ENCODE measurements around the gene OR52N2.
A peak's percentile ranks its signal among the peaks of the same experiment; 100 is the strongest.

The OR52N2 gene

DNA sequence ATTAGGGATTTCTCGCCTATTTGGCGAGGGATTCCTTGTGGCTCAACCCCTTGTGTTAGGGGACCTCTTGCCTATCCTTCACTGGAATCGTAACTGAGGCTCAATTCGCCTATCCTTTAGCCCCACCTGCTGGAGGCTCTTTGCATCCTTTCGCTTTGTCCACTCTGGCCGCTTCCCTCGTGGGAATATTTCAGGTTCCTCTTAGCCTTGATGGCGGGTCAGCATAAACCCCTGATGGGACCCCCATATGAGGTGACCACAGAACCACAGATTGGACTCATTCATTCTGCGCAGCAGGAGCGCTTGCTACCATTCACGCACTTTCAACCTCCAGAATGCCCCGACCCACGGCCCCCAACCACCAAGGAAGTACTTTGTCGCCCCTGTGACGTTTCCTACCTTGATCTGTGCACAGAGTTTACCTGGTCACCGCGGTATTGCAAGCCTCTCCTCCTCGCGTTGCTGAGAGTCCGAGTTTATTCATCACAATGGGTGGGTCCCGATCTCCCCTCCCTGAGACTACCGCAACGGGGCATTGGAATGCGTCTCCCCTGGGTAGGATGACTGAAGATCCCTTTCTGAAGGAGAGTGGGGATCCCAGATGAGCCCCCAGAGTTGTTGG is at the start of gene OR52N2:
Gene OR52N2, plus strand, starts transcription at position 425 of the 622 bp plus-strand sequence. CDS start 11,412 bp downstream, outside the sequence.
- DNase-seq: no peak

- no peak for DNase-seq
These were observed 41.7 kb upstream of the OR52N2 start for GRCh38 chr11:5767056-5767455.

DNA sequence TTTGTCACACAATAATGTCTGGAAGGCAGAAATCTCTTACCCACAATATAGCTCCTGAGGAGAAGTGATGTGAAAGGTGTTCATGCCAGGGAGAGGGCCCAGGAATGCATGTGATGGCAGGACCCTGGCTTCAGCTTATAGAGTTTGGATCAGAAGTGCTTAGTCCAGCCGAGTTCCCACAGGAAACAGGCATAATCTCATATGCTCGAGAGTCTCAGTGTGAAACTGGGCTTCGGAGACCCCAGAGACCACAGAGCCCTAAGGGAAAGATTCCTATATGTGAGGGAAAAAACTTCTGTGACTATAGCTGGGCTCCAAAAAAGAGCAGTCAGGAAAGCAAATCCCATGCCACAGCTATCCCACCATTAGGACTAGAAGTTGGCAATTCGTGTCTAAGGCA is 25.5 kb upstream of the OR52N2 start, which contains the start of gene OR52N5:
Gene OR52N5, minus strand, starts transcription at position 101 of the 400 bp plus-strand sequence. CDS start 4,721 bp downstream, outside the sequence.
- no peak for DNase-seq

DNA sequence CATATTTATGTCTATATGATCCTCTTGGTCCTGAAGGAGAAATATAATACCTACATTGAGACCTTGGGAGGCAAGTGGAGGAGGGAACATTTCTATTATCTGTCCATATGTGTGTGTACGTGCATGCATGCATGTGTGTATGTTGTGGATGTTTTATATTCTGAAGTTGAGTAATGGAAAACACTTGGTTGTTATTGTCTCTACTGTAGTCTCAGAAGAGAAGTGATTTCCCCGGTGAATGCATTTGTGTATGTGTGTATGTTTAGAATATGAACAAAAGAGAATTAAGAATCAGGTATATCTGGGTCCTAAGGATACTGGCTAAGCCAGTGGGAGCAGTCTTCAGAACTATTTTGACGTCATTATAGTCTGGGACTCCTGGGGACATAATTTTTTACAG is 17.6 kb upstream of the OR52N2 start, which contains the start of gene OR52N1:
Gene OR52N1, minus strand, starts transcription at position 101 of the 400 bp plus-strand sequence. CDS start 2,449 bp downstream, outside the sequence.
- no peak for DNase-seq

DNA sequence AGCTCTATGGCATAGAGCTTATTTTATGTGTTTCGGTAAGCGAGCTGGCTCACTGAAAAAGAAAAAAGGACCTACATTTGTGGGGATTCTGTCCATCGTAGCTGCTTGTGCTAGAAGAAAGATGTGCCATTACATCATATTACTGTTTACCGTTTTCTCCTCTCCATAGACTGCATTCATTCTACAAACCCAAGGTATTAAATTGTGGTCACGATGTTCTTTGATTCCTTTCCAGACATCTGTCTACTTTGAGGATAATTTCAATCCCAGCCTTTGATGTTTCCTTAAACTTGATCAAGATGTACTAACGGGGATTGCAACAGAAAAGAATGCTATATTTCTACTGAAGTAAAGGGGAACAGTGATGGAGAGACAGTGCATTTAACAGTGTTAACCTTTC is 12.2 kb upstream of the OR52N2 start:
- DNase-seq: no peak

- no peak for DNase-seq
These were observed 4.7 kb upstream of the OR52N2 start for GRCh38 chr11:5803982-5804381.

GRCh38 chr11:5807580-5807979 is 1.1 kb upstream of the OR52N2 start:
- DNase-seq: no peak

- no peak for DNase-seq
These were observed 397 bp downstream of the OR52N2 start for GRCh38 chr11:5809122-5809519.

DNA sequence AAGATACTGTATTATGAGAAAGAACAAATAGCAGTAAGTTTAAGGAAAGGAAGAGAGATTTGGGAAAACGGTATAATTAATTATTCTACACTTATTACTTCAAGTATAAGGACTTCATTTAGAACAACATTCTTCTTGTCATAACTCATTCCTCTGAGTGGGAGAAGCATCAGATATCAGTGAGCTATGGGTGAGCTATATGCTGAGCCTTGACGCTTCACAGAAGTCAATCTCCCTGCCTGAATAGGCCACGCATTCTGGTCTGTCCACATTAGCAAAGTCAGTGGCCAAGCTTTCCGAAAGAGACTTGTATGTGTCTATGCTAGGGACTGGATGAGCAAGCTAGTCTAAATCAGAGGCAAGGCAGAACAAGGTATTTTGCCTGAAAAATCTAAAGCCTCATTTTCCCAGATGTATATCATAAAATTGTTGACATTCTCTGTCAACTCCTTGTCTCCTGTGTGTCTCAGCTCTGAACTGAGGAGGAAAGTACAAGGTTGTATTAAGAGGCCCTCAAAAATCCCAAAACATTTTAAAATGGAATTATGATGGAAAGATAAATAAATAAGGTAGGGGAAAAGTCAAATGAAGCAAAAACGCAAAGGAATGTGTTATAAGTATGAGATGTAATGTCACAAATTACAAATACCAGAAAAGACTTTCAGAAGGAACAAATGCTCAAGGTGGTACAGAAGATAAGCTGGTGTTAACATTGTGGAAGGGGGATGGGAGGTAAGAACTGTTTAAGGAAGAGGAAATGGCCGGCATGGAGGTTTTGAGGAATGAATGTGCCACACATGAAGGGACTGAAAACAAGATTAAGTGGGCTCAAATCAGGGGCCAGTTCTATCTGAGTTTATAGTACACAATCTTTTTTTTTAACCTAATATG is 1.4 kb downstream of the OR52N2 start:
- no peak for DNase-seq

DNA sequence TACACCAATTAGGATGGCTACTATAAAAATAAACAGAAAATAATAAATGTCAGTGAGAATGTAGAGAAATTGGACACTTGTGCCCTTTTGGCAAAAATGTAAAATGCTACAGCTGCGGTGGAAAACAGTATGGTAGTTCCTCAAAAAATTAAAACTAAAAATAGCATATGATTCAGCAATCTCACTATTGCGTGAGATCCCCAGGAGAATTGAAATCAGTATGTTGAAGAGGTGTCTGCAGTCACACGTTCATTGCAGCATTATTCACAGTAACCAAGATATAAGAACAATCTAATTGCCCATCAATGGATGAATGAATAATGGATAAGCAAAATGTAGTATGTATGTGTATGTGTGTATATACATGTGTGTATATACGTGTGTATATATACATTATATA is 6.8 kb downstream of the OR52N2 start:
- DNase-seq: peak; percentile 1

DNA sequence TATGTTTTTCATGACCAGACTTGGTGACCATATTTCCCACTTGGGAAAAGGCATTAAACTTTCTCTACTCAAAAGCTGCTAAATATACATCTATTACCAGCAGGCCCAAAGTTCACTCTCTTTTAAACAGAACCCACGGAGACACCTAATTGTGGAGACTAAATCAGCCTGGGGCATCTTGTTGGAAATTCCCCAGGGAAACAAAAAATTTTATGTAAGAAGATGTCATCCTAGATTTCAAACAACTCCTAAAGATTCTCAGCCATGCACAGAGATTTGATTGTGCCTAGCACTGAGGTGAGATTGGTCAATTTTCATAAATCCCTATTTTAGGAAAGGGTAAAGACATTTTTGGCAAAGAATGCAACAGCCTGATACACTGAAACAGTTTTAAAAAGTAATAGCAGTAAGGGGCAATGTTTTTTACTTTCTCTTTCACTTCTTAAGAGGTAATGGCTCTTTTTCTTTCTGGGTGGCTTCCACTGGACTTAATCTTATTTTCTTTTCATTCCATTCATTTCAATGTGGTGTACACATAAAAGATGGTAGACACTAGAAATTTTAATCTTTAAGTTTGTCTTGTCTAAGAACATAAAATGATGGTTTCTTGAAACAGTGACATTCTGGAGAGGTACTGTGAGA is 9.6 kb downstream of the OR52N2 start:
- DNase-seq: no peak

- no peak for DNase-seq
These were observed 22.6 kb downstream of the OR52N2 start for GRCh38 chr11:5831196-5831829.

GRCh38 chr11:5833446-5833845 is 24.7 kb downstream of the OR52N2 start:
- no peak for DNase-seq

GRCh38 chr11:5837695-5838094 is 29.0 kb downstream of the OR52N2 start:
- no peak for DNase-seq

- DNase-seq: no peak
These were observed 33.1 kb downstream of the OR52N2 start, which contains the start of gene OR52E6 for GRCh38 chr11:5841797-5842196. TSS of gene OR52E6 (minus strand) at chr11:5841897. CDS start at chr11:5841897, 0 bp downstream.

DNA sequence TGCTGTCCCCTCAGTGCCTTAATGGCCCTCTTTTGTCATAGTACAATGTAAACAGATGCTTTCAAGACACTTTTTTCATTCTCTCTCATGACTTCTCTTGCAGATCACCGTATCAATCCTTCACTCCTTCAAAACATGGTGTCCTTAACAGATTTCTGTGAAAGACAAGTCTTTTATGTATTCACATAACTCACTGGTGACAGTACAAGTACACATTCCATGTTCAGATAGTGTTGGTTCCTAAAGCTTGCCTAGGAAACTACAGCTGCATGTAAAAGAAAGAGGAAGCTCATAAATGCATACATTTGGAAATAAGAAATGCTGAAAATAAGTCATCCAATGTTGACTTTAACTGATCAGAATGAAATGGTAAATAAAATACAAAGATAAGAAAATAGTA is 38.0 kb downstream of the OR52N2 start:
- no peak for DNase-seq

DNA sequence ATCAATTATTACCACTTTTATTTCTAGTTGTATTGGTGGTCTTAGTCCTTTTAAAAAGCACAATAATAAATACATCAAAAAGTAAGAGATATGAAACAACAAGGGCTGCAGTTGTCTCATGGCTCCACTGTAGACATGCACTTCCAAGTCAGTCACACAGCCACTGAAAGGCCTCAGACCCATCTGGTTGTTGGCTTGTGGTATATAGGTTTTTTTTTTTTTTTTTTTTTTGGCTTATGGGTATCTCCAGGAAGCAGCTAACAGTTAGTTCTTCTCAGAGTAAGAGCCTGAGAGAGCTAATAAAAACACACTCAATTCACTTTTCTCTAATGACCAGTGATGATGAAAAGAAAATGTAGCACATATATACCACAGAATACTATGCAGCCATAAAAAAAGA is 39.0 kb downstream of the OR52N2 start:
- DNase-seq: no peak

DNA sequence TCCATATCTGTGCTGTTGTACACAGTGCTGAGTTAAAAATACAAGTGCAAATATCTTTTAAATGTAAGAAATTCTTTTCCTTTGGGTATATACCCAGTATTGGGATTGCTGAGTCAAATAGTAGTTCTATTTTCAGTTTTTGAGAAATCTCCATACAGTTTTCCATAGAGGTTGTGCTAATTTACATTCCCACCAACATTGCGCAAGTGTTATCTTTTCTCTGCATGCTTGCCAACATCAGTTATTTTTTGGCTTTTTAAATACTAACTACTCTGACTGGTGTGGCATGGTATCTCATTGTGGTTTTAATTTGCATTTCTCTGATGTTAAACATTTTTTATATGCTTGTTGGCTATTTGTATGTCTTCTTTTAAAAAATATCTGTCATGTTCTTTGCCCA is 42.3 kb downstream of the OR52N2 start:
- DNase-seq: no peak

GRCh38 chr11:5857590-5857989 is 48.9 kb downstream of the OR52N2 start, which contains the start of gene OR52E8:
TSS of gene OR52E8 (minus strand) at chr11:5857690. CDS start at chr11:5857690, 0 bp downstream.
- no peak for DNase-seq

GRCh38 chr11:5865826-5866225 is 57.1 kb downstream of the OR52N2 start:
- DNase-seq: no peak
